ENCODE results near the gene KRTAP4-12.
"Not testable (repeated sequence)": the region's sequence is repeated elsewhere in the genome, so short reads cannot be mapped to it uniquely, and the experiment has no call there.

Gene KRTAP4-12

GRCh38 chr17:41088760-41089352 lies 35.1 kb downstream of the KRTAP4-12 start:
- not testable (repeated sequence) for DNase-seq (ENCODE audit: low spot score)

GRCh38 chr17:41084100-41084856 lies 39.7 kb downstream of the KRTAP4-12 start, which contains the start of gene KRTAP4-7:
Gene KRTAP4-7, plus strand, starts transcription at chr17:41084150. Its CDS starts 57 bp downstream, at chr17:41084207.
- not testable (repeated sequence) for DNase-seq (ENCODE audit: low spot score)

DNA sequence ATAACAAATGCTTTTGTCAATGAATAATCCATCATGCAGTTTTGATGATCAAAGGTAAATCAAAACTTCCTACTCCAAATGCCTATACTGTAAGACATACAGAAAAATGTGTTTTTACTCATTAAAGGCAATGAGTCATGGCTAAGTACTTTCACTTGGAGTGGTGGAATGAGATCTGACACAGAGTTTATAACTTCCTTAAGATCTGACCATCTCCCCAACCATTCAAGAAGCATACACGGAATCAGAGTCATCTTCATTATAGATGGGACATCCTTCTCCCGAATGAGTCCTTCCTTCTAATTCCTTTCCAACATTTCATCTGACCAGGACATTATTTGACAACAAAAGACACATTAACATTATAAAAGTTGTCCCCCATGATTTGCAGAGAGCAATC lies 40.6 kb downstream of the KRTAP4-12 start:
- DNase-seq (ENCODE audit: low spot score) = not testable (repeated sequence)

- DNase-seq (ENCODE audit: low spot score) = peak; percentile 91
Observed at GRCh38 chr17:41082626-41083025, 41.4 kb downstream of the KRTAP4-12 start.

DNA sequence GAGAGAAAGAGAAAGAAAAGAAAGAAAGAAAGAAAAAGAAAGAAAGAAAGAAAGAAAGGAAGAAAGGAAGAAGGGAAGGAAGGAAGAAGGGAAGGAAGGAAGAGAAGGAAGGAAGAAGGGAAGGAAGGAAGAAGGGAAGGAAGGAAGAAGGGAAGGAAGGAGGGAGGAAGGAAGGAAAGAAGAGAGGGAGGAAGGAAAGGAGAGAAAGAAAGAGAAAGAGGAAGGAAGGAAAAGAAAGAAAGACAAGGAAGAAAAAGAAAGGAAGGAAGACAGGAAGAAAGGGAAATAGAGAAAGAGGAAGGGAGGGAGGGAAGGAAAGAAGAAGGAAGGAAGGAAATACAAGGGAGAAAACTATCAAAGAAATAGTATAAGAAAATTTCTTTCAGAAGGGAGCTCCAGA lies 47.2 kb downstream of the KRTAP4-12 start:
- no peak for DNase-seq (ENCODE audit: low spot score)

- no peak for DNase-seq (ENCODE audit: low spot score)
Observed at GRCh38 chr17:41073676-41074075, 50.3 kb downstream of the KRTAP4-12 start.
